ENCODE measurements around the gene ANKRD44. TPM values are rescaled to one million over a fixed set of nuclear protein-coding genes. Genes with fewer than 3 reads are reported as not detected.

Gene ANKRD44
- total RNA-seq, 1 experiment from 2014 or later, result 0.68 TPM

DNA sequence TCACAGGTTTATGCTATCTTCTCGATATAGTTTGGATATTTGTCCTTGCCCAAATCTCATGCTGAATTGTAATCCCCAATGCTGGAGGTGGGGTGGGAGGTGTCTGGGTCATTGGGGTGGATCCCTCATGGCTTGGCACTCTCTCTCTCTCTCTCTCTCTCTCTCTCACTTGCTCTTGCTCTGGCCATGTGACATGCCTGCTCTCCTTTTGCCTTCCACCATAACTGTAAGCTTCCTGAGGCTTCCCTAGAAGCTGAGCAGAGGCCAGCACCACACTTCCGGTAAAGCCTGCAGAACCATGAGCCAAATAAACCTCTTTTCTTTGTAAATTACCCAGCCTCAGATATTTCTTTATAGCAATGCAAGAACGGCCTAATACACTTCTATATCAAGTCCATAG, 342.8 kb downstream of the ANKRD44 start:
- peaks cover 31% of the 10 kb centered on the region for H3K4me1 Mint-ChIP-seq
- ATAC-seq (no peak), DNase-seq (ENCODE audit: low spot score) (no peak)
- H3K9me3 Mint-ChIP-seq, result peaks cover 17% of the 10 kb centered on the region
- POLR2A ChIA-PET, result no interaction called here
- TF ChIP-seq NR3C1 (CRISPR knock-in tag; conservative IDR thresholded peaks at IDR 0.05; ENCODE audit: low read depth), result no peak
- TF ChIP-seq ZNF671 (CRISPR knock-in tag; IDR thresholded peaks at IDR 0.05), result no peak
- TF ChIP-seq, protein P1, sequence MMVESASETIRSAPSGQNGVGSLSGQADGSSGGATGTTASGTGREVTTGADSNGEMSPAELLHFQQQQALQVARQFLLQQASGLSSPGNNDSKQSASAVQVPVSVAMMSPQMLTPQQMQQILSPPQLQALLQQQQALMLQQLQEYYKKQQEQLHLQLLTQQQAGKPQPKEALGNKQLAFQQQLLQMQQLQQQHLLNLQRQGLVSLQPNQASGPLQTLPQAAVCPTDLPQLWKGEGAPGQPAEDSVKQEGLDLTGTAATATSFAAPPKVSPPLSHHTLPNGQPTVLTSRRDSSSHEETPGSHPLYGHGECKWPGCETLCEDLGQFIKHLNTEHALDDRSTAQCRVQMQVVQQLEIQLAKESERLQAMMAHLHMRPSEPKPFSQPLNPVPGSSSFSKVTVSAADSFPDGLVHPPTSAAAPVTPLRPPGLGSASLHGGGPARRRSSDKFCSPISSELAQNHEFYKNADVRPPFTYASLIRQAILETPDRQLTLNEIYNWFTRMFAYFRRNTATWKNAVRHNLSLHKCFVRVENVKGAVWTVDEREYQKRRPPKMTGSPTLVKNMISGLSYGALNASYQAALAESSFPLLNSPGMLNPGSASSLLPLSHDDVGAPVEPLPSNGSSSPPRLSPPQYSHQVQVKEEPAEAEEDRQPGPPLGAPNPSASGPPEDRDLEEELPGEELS (CRISPR knock-in tag; IDR thresholded peaks at IDR 0.05), result no peak
- no peak for TF ChIP-seq TEAD1 (CRISPR knock-in tag; IDR thresholded peaks at IDR 0.05)
- TF ChIP-seq, protein P2, sequence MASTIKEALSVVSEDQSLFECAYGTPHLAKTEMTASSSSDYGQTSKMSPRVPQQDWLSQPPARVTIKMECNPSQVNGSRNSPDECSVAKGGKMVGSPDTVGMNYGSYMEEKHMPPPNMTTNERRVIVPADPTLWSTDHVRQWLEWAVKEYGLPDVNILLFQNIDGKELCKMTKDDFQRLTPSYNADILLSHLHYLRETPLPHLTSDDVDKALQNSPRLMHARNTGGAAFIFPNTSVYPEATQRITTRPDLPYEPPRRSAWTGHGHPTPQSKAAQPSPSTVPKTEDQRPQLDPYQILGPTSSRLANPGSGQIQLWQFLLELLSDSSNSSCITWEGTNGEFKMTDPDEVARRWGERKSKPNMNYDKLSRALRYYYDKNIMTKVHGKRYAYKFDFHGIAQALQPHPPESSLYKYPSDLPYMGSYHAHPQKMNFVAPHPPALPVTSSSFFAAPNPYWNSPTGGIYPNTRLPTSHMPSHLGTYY (CRISPR knock-in tag; IDR thresholded peaks at IDR 0.05), result no peak
- CTCF ChIA-PET, result no interaction called here
- no peak overlapping the region for H3K4me3 Mint-ChIP-seq
- peak overlapping the region; percentile 79; the same call in 1 of the 2 replicates for H3K27ac Mint-ChIP-seq
- H3K27me3 Mint-ChIP-seq (ENCODE audit: low read depth), result no peaks in the 10 kb centered on the region
- peaks cover 16% of the 10 kb centered on the region for H3K36me3 Mint-ChIP-seq

DNA sequence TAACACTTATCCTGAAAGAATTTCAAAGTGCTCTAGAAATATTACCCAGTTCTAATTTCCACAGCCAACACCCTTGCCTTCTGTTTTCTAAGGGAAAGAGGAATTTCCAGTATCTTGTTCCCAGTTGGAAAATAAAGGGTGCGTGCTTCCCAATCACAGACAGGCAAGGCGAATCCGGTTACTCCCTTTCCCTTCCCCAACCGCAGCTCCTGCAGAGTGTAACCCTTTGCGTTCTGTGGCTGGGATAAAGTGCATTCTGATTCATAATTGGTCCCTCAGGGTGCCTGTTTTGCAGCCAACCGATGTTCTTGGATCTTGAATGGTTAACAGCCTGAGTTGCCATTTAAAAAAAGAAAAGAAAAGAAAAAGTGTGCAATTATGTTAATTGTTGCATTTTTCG, 343.5 kb downstream of the ANKRD44 start:
- peaks cover 22% of the 10 kb centered on the region for H3K9me3 Mint-ChIP-seq
- peak overlapping the region; percentile 37; the same call in 1 of the 2 replicates for H3K27ac Mint-ChIP-seq
- DNase-seq (ENCODE audit: low spot score) (no peak), ATAC-seq (peak; percentile 65)
- TF ChIP-seq IRF2 (CRISPR knock-in tag; IDR thresholded peaks at IDR 0.05; ENCODE audit: borderline replicate concordance, low read depth) (no peak), JAZF1 (CRISPR knock-in tag; IDR thresholded peaks at IDR 0.05) (no peak), TEAD4 (CRISPR knock-in tag; IDR thresholded peaks at IDR 0.05) (no peak), TEAD1 (CRISPR knock-in tag; IDR thresholded peaks at IDR 0.05) (no peak), KAT7 (CRISPR knock-in tag; IDR thresholded peaks at IDR 0.05; ENCODE audit: borderline replicate concordance) (no peak)
- TF ChIP-seq, protein P3, sequence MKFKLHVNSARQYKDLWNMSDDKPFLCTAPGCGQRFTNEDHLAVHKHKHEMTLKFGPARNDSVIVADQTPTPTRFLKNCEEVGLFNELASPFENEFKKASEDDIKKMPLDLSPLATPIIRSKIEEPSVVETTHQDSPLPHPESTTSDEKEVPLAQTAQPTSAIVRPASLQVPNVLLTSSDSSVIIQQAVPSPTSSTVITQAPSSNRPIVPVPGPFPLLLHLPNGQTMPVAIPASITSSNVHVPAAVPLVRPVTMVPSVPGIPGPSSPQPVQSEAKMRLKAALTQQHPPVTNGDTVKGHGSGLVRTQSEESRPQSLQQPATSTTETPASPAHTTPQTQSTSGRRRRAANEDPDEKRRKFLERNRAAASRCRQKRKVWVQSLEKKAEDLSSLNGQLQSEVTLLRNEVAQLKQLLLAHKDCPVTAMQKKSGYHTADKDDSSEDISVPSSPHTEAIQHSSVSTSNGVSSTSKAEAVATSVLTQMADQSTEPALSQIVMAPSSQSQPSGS (CRISPR knock-in tag; IDR thresholded peaks at IDR 0.05; ENCODE audit: borderline replicate concordance, low read depth), result no peak
- H3K4me1 Mint-ChIP-seq, result peaks cover 31% of the 10 kb centered on the region
- peaks cover 16% of the 10 kb centered on the region for H3K36me3 Mint-ChIP-seq
- no peaks in the 10 kb centered on the region for H3K27me3 Mint-ChIP-seq (ENCODE audit: low read depth)
- CTCF ChIA-PET, result no interaction called here
- peak overlapping the region; percentile 2 for H3K4me3 Mint-ChIP-seq
- POLR2A ChIA-PET, result no interaction called here

DNA sequence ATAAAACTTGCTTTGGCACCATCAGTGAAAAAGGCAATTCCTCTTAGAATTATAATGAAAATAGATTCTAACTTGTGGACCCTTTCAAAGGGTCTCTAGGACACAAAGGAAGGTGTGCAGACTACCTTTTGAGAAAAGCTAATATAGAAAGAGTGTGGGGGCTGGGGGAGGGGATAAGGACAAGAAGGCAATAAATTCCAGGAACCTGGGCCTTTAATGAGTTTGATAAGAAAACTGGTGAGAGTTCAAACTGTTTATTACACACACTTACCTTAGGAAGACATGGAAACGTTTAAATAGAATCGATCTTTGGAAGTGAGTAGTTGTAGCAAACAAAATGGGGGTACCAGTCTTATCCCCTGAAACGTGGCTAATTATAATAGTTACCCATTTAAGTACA, 344.5 kb downstream of the ANKRD44 start:
- no peak for DNase-seq (ENCODE audit: low spot score)
- H3K4me1 Mint-ChIP-seq, result peaks cover 24% of the 10 kb centered on the region
- H3K27me3 Mint-ChIP-seq (ENCODE audit: low read depth), result no peaks in the 10 kb centered on the region
- ATAC-seq, result no peak
- ChIA-PET CTCF (no interaction called here), POLR2A (no interaction called here)
- no peak overlapping the region for H3K4me3 Mint-ChIP-seq
- peaks cover 16% of the 10 kb centered on the region for H3K36me3 Mint-ChIP-seq
- no peak overlapping the region; the same call in 1 of the 2 replicates for H3K27ac Mint-ChIP-seq
- peaks cover 22% of the 10 kb centered on the region for H3K9me3 Mint-ChIP-seq
- no peak for TF ChIP-seq TCF7 (CRISPR knock-in tag; IDR thresholded peaks at IDR 0.05; ENCODE audit: low read depth)
- TF ChIP-seq FOXJ3 (CRISPR knock-in tag; IDR thresholded peaks at IDR 0.05; ENCODE audit: borderline replicate concordance), result no peak
- TF ChIP-seq CREB1 (CRISPR knock-in tag; IDR thresholded peaks at IDR 0.05), result no peak
- TF ChIP-seq, protein P4, sequence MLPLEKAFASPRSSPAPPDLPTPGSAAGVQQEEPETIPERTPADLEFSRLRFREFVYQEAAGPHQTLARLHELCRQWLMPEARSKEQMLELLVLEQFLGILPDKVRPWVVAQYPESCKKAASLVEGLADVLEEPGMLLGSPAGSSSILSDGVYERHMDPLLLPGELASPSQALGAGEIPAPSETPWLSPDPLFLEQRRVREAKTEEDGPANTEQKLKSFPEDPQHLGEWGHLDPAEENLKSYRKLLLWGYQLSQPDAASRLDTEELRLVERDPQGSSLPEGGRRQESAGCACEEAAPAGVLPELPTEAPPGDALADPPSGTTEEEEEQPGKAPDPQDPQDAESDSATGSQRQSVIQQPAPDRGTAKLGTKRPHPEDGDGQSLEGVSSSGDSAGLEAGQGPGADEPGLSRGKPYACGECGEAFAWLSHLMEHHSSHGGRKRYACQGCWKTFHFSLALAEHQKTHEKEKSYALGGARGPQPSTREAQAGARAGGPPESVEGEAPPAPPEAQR (CRISPR knock-in tag; IDR thresholded peaks at IDR 0.05), result no peak
- TF ChIP-seq, protein P5, sequence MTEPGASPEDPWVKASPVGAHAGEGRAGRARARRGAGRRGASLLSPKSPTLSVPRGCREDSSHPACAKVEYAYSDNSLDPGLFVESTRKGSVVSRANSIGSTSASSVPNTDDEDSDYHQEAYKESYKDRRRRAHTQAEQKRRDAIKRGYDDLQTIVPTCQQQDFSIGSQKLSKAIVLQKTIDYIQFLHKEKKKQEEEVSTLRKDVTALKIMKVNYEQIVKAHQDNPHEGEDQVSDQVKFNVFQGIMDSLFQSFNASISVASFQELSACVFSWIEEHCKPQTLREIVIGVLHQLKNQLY (CRISPR knock-in tag; IDR thresholded peaks at IDR 0.05), result no peak
- no peak for TF ChIP-seq PRRX2 (CRISPR knock-in tag; IDR thresholded peaks at IDR 0.05)
- TF ChIP-seq, protein P6, sequence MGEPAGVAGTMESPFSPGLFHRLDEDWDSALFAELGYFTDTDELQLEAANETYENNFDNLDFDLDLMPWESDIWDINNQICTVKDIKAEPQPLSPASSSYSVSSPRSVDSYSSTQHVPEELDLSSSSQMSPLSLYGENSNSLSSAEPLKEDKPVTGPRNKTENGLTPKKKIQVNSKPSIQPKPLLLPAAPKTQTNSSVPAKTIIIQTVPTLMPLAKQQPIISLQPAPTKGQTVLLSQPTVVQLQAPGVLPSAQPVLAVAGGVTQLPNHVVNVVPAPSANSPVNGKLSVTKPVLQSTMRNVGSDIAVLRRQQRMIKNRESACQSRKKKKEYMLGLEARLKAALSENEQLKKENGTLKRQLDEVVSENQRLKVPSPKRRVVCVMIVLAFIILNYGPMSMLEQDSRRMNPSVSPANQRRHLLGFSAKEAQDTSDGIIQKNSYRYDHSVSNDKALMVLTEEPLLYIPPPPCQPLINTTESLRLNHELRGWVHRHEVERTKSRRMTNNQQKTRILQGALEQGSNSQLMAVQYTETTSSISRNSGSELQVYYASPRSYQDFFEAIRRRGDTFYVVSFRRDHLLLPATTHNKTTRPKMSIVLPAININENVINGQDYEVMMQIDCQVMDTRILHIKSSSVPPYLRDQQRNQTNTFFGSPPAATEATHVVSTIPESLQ (CRISPR knock-in tag; IDR thresholded peaks at IDR 0.05), result no peak
- no peak for TF ChIP-seq ZNF396 (CRISPR knock-in tag; IDR thresholded peaks at IDR 0.05; ENCODE audit: borderline replicate concordance)
- no peak for TF ChIP-seq RORB (CRISPR knock-in tag; IDR thresholded peaks at IDR 0.05)
- TF ChIP-seq NFE2L1 (CRISPR knock-in tag; IDR thresholded peaks at IDR 0.05), result no peak
- TF ChIP-seq, protein P7, sequence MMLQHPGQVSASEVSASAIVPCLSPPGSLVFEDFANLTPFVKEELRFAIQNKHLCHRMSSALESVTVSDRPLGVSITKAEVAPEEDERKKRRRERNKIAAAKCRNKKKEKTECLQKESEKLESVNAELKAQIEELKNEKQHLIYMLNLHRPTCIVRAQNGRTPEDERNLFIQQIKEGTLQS (CRISPR knock-in tag; conservative IDR thresholded peaks at IDR 0.05), result no peak
- TF ChIP-seq, protein P2 (CRISPR knock-in tag; IDR thresholded peaks at IDR 0.05), result no peak
- TF ChIP-seq MXD4 (CRISPR knock-in tag; IDR thresholded peaks at IDR 0.05; ENCODE audit: borderline replicate concordance), result no peak
- no peak for TF ChIP-seq JAZF1 (CRISPR knock-in tag; IDR thresholded peaks at IDR 0.05)
- TF ChIP-seq ZNF138 (CRISPR knock-in tag; conservative IDR thresholded peaks at IDR 0.05), result no peak
